GM10248 (cell line): ENCODE measurements around the gene PSMG4.

Experiments
- CTCF ChIA-PET: fragments of 300-600 bp; sonication (Branson Sonifier 250); formaldehyde crosslinking; extraction: SDS; loops from one replicate; lab custom pipeline; 2021; ENCODE audit warnings: antibody characterized with exemption; lab: Yijun Ruan, JAX
- POLR2A ChIA-PET: fragments of 350-650 bp; sonication (Branson Sonifier 250); formaldehyde crosslinking; extraction: SDS; loops from one replicate; lab custom pipeline; 2020; ENCODE audit warnings: antibody characterized with exemption; lab: Yijun Ruan, JAX
- DNase-seq: peaks from one replicate; pipeline ENCODE4 v3.0.0; 2012; ENCODE audit errors: extremely low spot score
- CTCF ChIP-seq: IDR thresholded peaks from 2 replicates; pipeline ENCODE4 v1.5.1; 2012; ENCODE audit warnings: mild to moderate bottlenecking, low read depth; ENCODE audit errors: extremely low read depth, missing control alignments, control extremely low read depth

The PSMG4 gene

GRCh38 chr6:3259491-3259958 lies 778 bp downstream of the PSMG4 start:
- ChIA-PET POLR2A (no interaction called here), CTCF (interaction anchor here (1.1 to 5.0 kb wide), 9 partner anchors 8 to 468 kb away, joined by 3 to 36 read pairs (median 4); partner anchors contain the start of gene TUBB2A)
- no peak for TF ChIP-seq CTCF
- DNase-seq: no peak

GRCh38 chr6:3260296-3260695 lies 1.5 kb downstream of the PSMG4 start:
- DNase-seq: no peak
- ChIA-PET CTCF (interaction anchor here (1.1 to 5.0 kb wide), 9 partner anchors 9 to 469 kb away, joined by 3 to 36 read pairs (median 4); partner anchors contain the start of gene TUBB2A), POLR2A (no interaction called here)
- TF ChIP-seq CTCF: no peak

- no peak for TF ChIP-seq CTCF
- ChIA-PET CTCF (interaction anchor here (1.1 to 5.0 kb wide), 7 partner anchors 9 to 469 kb away, joined by 3 to 36 read pairs (median 4); no protein-coding TSS in a partner anchor), POLR2A (no interaction called here)
- no peak for DNase-seq
These were observed 2.2 kb downstream of the PSMG4 start for GRCh38 chr6:3260772-3261517.

- DNase-seq: no peak
- ChIA-PET CTCF (interaction anchor here (0.9 to 5.0 kb wide), 5 partner anchors 9 to 134 kb away, joined by 3 to 36 read pairs (median 3); no protein-coding TSS in a partner anchor), POLR2A (no interaction called here)
- no peak for TF ChIP-seq CTCF
These were observed 2.7 kb downstream of the PSMG4 start for GRCh38 chr6:3261518-3261820.

DNA sequence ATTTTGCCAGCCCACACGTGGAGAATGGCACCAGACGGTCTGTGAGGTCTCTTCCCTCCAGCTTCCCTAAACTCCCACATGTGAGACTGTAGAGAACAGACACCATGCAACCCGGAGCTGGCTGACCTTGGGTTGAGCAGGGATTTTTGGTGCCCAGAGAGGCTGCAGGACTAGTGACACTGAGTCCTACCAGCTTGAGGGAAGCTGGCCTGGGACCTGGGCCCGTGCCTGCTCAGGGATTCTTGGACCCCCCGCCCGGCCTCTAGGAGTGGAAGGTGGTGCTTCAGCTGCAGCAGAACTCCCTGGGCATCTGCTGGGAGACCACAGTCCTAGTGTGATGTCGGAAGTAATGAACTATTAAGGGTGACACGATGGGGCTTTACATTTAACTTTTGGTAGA lies 3.2 kb downstream of the PSMG4 start:
- no peak for TF ChIP-seq CTCF
- CTCF ChIA-PET: interaction anchor here (0.9 to 5.0 kb wide), 6 partner anchors 8 to 135 kb away, joined by 3 to 36 read pairs (median 3); no protein-coding TSS in a partner anchor
- POLR2A ChIA-PET: no interaction called here
- DNase-seq: no peak

DNA sequence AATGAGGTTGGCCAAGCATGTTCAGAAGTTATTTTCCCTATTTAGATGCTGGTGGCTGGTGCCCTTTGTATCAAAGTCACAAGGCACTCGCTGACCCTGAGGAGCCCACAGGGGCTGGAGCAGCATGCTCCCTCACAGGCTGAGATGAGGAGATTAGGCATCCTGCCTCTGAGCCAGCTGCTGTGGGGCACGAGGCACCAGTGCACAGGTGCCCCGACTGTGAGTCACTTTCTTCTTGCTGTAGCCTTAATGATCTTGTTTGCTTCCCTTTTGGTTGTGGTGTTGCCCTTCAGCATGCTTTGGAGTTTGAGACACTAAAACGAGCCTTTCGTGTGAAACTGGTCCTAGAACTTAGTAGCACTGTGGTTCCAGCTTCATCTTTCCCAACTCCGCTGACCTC lies 4.3 kb downstream of the PSMG4 start:
- no peak for TF ChIP-seq CTCF
- CTCF ChIA-PET: interaction anchor here (1.7 to 5.0 kb wide), 2 partner anchors 11 to 18 kb away, joined by 3 to 36 read pairs; no protein-coding TSS in a partner anchor
- POLR2A ChIA-PET: no interaction called here

More for the DNA sequence above, 4.3 kb downstream of the PSMG4 start:
- no peak for DNase-seq
